Nephron progenitor cell (in vitro differentiated cells): ENCODE data around the gene ABHD17C.

Experiments used
- DNase-seq: peaks from one replicate; pipeline ENCODE4 v3.0.0; 2021
- H3K27ac Mint-ChIP-seq: 2 replicates; pipeline ENCODE4 v1.8.0; 2021; ENCODE audit warnings: mild to moderate bottlenecking, moderate library complexity, mixed read lengths
- H3K27me3 Mint-ChIP-seq: 2 replicates; pipeline ENCODE4 v1.8.0; 2021; ENCODE audit warnings: mild to moderate bottlenecking, low read depth, mixed read lengths; ENCODE audit not compliant: poor library complexity
- H3K36me3 Mint-ChIP-seq: 2 replicates; pipeline ENCODE4 v1.8.0; 2021; ENCODE audit warnings: low read depth, mixed read lengths
- H3K4me1 Mint-ChIP-seq: 2 replicates; pipeline ENCODE4 v1.8.0; 2021; ENCODE audit warnings: mixed read lengths
- H3K4me3 Mint-ChIP-seq: 2 replicates; pipeline ENCODE4 v1.8.0; 2021; ENCODE audit warnings: mild to moderate bottlenecking, moderate library complexity, mixed read lengths
- H3K9me3 Mint-ChIP-seq: 2 replicates; pipeline ENCODE4 v1.8.0; 2021; ENCODE audit warnings: mild to moderate bottlenecking, moderate library complexity, mixed read lengths
- CTCF ChIP-seq: fragments of 200-600 bp; sonication (generic); IDR thresholded peaks from 2 replicates; pipeline ENCODE4 v1.5.0; 2021; ENCODE audit warnings: antibody characterized with exemption

Gene ABHD17C

GRCh38 chr15:80691575-80691974 lies 3.5 kb upstream of the ABHD17C start:
- H3K4me1 Mint-ChIP-seq = peaks cover 6% of the 10 kb centered on the region
- H3K36me3 Mint-ChIP-seq = no peaks in the 10 kb centered on the region
- no peak for DNase-seq
- H3K27me3 Mint-ChIP-seq = peaks cover 9% of the 10 kb centered on the region
- no peaks in the 10 kb centered on the region for H3K9me3 Mint-ChIP-seq
- no peak overlapping the region for H3K4me3 Mint-ChIP-seq
- no peak overlapping the region for H3K27ac Mint-ChIP-seq
- TF ChIP-seq CTCF = no peak

- Mint-ChIP-seq H3K36me3 (peaks cover 7% of the 10 kb centered on the region), H3K4me1 (peaks cover 23% of the 10 kb centered on the region), H3K27ac (no peak overlapping the region), H3K9me3 (peaks cover 5% of the 10 kb centered on the region), H3K4me3 (peak overlapping the region; percentile 87), H3K27me3 (peaks cover 15% of the 10 kb centered on the region)
- TF ChIP-seq CTCF = no peak
- no peak for DNase-seq
Measured at GRCh38 chr15:80693682-80694610, 1.2 kb upstream of the ABHD17C start.

- TF ChIP-seq CTCF = no peak
- peaks cover 14% of the 10 kb centered on the region for H3K36me3 Mint-ChIP-seq
- H3K4me1 Mint-ChIP-seq = peaks cover 26% of the 10 kb centered on the region
- peaks cover 15% of the 10 kb centered on the region for H3K27me3 Mint-ChIP-seq
- peaks cover 5% of the 10 kb centered on the region for H3K9me3 Mint-ChIP-seq
- no peak for DNase-seq
- H3K27ac Mint-ChIP-seq = no peak overlapping the region
- peak overlapping the region; percentile 87 for H3K4me3 Mint-ChIP-seq
Measured at GRCh38 chr15:80694611-80695098, 455 bp upstream of the ABHD17C start.

- Mint-ChIP-seq H3K27me3 (peaks cover 15% of the 10 kb centered on the region), H3K9me3 (peaks cover 5% of the 10 kb centered on the region), H3K27ac (no peak overlapping the region), H3K4me1 (peaks cover 28% of the 10 kb centered on the region), H3K4me3 (peak overlapping the region; percentile 94), H3K36me3 (peaks cover 14% of the 10 kb centered on the region)
- DNase-seq = peak; percentile 15
- TF ChIP-seq CTCF = no peak
Measured at GRCh38 chr15:80695911-80696661, 976 bp downstream of the ABHD17C start.

GRCh38 chr15:80697075-80697685 lies 2.1 kb downstream of the ABHD17C start:
- H3K27me3 Mint-ChIP-seq = peaks cover 15% of the 10 kb centered on the region
- H3K27ac Mint-ChIP-seq = no peak overlapping the region
- H3K9me3 Mint-ChIP-seq = peaks cover 5% of the 10 kb centered on the region
- DNase-seq = no peak
- H3K4me1 Mint-ChIP-seq = peaks cover 33% of the 10 kb centered on the region
- no peak for TF ChIP-seq CTCF
- H3K4me3 Mint-ChIP-seq = peak overlapping the region; percentile 94
- H3K36me3 Mint-ChIP-seq = peaks cover 14% of the 10 kb centered on the region
